Measurements from ENCODE around the gene COL4A2.

GRCh38 chr13:110316196-110316595 is 9.1 kb downstream of the COL4A2 start:
- no peak for TF ChIP-seq CTCF (IDR thresholded peaks at IDR 0.05; ENCODE audit: low read depth, low read length, missing input control)
- no peak for TF ChIP-seq REST (IDR thresholded peaks at IDR 0.05)
- no peak for TF ChIP-seq SP1 (IDR thresholded peaks at IDR 0.05)
- TF ChIP-seq JUND (IDR thresholded peaks at IDR 0.05) = no peak
- TF ChIP-seq MAX (IDR thresholded peaks at IDR 0.05) = no peak
- TF ChIP-seq RXRA (IDR thresholded peaks at IDR 0.05) = no peak
- TF ChIP-seq TAF1 (conservative IDR thresholded peaks at IDR 0.05) = no peak
- TF ChIP-seq EGR1 (IDR thresholded peaks at IDR 0.05; ENCODE audit: low read depth in 2 of 2) = no peak
- TF ChIP-seq RAD21 (IDR thresholded peaks at IDR 0.05) = no peak

All from liver (tissue), 3 donors.